ENCODE results near the gene FAM20C. TPM values are rescaled to one million over a fixed set of nuclear protein-coding genes. Genes with fewer than 3 reads are reported as not detected.

FAM20C gene
- total RNA-seq, 4 donors from 2014 or later = 41.9 to 87.5 (median 73.6) TPM

GRCh38 chr7:252981-253380 is 60.6 kb downstream of the FAM20C start:
- Histone ChIP-seq H3K36me3 (peaks cover 0 to 100% of the 10 kb centered on the region in 2 donors), H3K4me1 (no peaks in the 10 kb centered on the region), H3K27ac (no peak overlapping the region), H3K9me3 (no peaks in the 10 kb centered on the region), H3K4me3 (no peak overlapping the region), H3K27me3 (no peaks in the 10 kb centered on the region)
- 100% methylated on average over 1 of the region's 22 CpGs; no CpG with 5 or more reads in 1 of the 2 donors for WGBS, 2 donors (ENCODE audit: low coverage in 1 of 2)
- ATAC-seq = no peak
- TF ChIP-seq POLR2AphosphoS5 (IDR thresholded peaks at IDR 0.05) = no peak
- TF ChIP-seq POLR2A (IDR thresholded peaks at IDR 0.05) = no peak
- no peak for TF ChIP-seq CTCF (IDR thresholded peaks at IDR 0.05)
- no peak for TF ChIP-seq EP300 (IDR thresholded peaks at IDR 0.05)

- no peaks in the 10 kb centered on the region for H3K9me3 ChIP-seq
- WGBS, 2 donors (ENCODE audit: low coverage in 1 of 2) = 80% methylated on average over 6 of the region's 41 CpGs; no CpG with 5 or more reads in 1 of the 2 donors
- no peak overlapping the region for H3K4me3 ChIP-seq
- no peaks in the 10 kb centered on the region for H3K4me1 ChIP-seq
- ATAC-seq = no peak
- TF ChIP-seq CTCF (IDR thresholded peaks at IDR 0.05) (no peak), POLR2A (IDR thresholded peaks at IDR 0.05) (no peak), EP300 (IDR thresholded peaks at IDR 0.05) (no peak), POLR2AphosphoS5 (IDR thresholded peaks at IDR 0.05) (no peak)
- H3K36me3 ChIP-seq = peaks cover 0 to 100% of the 10 kb centered on the region in 2 donors
- H3K27me3 ChIP-seq = no peaks in the 10 kb centered on the region
- H3K27ac ChIP-seq = no peak overlapping the region
Measured at GRCh38 chr7:253581-254336, 61.4 kb downstream of the FAM20C start.

GRCh38 chr7:254337-255037 is 62.1 kb downstream of the FAM20C start:
- H3K4me3 ChIP-seq = no peak overlapping the region
- no peaks in the 10 kb centered on the region for H3K4me1 ChIP-seq
- H3K36me3 ChIP-seq = peaks cover 0 to 100% of the 10 kb centered on the region in 2 donors
- WGBS, 2 donors (ENCODE audit: low coverage in 1 of 2) = 91 to 98% methylated on average over 16 to 28 of the region's 31 CpGs
- ATAC-seq = no peak
- TF ChIP-seq EP300 (IDR thresholded peaks at IDR 0.05) (no peak), CTCF (IDR thresholded peaks at IDR 0.05) (no peak), POLR2AphosphoS5 (IDR thresholded peaks at IDR 0.05) (no peak), POLR2A (IDR thresholded peaks at IDR 0.05) (no peak)
- H3K27ac ChIP-seq = no peak overlapping the region
- no peaks in the 10 kb centered on the region for H3K27me3 ChIP-seq
- no peaks in the 10 kb centered on the region for H3K9me3 ChIP-seq

- 81 to 93% methylated on average over 16 to 19 of the region's 19 CpGs for WGBS, 2 donors (ENCODE audit: low coverage in 1 of 2)
- Histone ChIP-seq H3K9me3 (no peaks in the 10 kb centered on the region), H3K4me3 (no peak overlapping the region), H3K36me3 (peaks cover 0 to 100% of the 10 kb centered on the region in 2 donors), H3K27ac (no peak overlapping the region), H3K27me3 (no peaks in the 10 kb centered on the region), H3K4me1 (no peaks in the 10 kb centered on the region)
- TF ChIP-seq POLR2A (IDR thresholded peaks at IDR 0.05) (no peak), EP300 (IDR thresholded peaks at IDR 0.05) (no peak)
- ATAC-seq = no peak
Measured at GRCh38 chr7:255038-255435, 62.7 kb downstream of the FAM20C start.

GRCh38 chr7:255721-256361 is 63.5 kb downstream of the FAM20C start:
- no peaks in the 10 kb centered on the region for H3K9me3 ChIP-seq
- WGBS, 2 donors (ENCODE audit: low coverage in 1 of 2) = 88 to 98% methylated on average over 5 to 18 of the region's 44 CpGs
- ATAC-seq = no peak
- TF ChIP-seq EP300 (IDR thresholded peaks at IDR 0.05) = no peak
- TF ChIP-seq POLR2A (IDR thresholded peaks at IDR 0.05) = no peak
- TF ChIP-seq CTCF (IDR thresholded peaks at IDR 0.05) = no peak
- TF ChIP-seq POLR2AphosphoS5 (IDR thresholded peaks at IDR 0.05) = no peak
- H3K27ac ChIP-seq = no peak overlapping the region
- H3K27me3 ChIP-seq = no peaks in the 10 kb centered on the region
- peaks cover 0 to 100% of the 10 kb centered on the region in 2 donors for H3K36me3 ChIP-seq
- H3K4me1 ChIP-seq = no peaks in the 10 kb centered on the region
- H3K4me3 ChIP-seq = no peak overlapping the region

All from gastroesophageal sphincter (tissue), 4 donors.